Measurements from ENCODE around the gene SPECC1L. TPM values are rescaled to one million over a fixed set of nuclear protein-coding genes. Genes with fewer than 3 reads are reported as not detected.
A peak's percentile ranks its signal among the peaks of the same experiment; 100 is the strongest.

The SPECC1L gene
- total and polyA plus RNA-seq, 10 of the 15 experiments (the other 5 are each of a cell fraction or from before 2014, with no cell fraction given) = 1.9 to 40.6 (median 19.1) TPM

DNA sequence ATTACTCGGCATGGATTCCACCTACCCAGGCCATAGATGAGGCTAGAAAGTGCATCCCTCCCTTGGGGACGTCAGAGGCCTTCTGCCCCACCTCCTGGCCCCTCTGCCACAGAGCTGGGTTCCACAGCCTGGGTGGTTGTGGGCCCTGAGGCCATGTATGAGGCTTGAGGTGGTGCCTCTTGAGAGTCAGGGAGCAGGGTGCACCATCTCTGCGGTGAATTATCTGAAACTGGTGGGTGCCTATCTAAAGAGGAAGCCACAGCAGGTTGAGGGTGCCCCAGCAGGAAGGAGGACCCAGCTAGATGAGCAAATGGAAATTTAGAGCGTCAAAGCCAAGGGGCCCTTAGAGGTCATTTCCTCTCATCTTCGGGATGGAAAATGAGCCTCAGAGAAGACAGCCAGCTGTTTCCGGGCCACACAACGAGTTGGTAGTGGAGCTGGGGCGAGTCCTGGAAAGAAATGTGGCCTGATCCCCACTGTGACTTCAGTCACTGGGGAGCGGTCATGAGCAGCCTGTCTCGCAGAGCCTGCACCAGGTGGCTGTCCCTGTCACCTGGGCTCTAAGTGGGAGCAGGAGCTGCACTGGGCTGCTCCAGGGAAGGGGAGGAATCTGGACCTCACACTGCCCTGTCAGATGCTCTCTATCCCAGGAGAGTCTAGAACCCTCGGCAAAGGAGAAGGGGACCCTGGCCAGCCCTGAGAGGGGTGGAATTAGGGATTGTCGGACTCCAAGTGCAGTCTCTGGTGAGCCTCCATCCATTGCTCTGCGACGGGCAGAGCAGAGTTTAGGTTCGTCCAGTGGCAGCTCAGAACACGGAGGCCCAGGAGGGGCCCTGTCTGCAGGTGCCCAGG, 164.1 kb downstream of the SPECC1L start (continued):
- TF ChIP-seq, protein P1, sequence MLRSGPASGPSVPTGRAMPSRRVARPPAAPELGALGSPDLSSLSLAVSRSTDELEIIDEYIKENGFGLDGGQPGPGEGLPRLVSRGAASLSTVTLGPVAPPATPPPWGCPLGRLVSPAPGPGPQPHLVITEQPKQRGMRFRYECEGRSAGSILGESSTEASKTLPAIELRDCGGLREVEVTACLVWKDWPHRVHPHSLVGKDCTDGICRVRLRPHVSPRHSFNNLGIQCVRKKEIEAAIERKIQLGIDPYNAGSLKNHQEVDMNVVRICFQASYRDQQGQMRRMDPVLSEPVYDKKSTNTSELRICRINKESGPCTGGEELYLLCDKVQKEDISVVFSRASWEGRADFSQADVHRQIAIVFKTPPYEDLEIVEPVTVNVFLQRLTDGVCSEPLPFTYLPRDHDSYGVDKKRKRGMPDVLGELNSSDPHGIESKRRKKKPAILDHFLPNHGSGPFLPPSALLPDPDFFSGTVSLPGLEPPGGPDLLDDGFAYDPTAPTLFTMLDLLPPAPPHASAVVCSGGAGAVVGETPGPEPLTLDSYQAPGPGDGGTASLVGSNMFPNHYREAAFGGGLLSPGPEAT (IDR thresholded peaks at IDR 0.05; ENCODE audit: low read depth) = peak; percentile 91
- TF ChIP-seq, protein P2, sequence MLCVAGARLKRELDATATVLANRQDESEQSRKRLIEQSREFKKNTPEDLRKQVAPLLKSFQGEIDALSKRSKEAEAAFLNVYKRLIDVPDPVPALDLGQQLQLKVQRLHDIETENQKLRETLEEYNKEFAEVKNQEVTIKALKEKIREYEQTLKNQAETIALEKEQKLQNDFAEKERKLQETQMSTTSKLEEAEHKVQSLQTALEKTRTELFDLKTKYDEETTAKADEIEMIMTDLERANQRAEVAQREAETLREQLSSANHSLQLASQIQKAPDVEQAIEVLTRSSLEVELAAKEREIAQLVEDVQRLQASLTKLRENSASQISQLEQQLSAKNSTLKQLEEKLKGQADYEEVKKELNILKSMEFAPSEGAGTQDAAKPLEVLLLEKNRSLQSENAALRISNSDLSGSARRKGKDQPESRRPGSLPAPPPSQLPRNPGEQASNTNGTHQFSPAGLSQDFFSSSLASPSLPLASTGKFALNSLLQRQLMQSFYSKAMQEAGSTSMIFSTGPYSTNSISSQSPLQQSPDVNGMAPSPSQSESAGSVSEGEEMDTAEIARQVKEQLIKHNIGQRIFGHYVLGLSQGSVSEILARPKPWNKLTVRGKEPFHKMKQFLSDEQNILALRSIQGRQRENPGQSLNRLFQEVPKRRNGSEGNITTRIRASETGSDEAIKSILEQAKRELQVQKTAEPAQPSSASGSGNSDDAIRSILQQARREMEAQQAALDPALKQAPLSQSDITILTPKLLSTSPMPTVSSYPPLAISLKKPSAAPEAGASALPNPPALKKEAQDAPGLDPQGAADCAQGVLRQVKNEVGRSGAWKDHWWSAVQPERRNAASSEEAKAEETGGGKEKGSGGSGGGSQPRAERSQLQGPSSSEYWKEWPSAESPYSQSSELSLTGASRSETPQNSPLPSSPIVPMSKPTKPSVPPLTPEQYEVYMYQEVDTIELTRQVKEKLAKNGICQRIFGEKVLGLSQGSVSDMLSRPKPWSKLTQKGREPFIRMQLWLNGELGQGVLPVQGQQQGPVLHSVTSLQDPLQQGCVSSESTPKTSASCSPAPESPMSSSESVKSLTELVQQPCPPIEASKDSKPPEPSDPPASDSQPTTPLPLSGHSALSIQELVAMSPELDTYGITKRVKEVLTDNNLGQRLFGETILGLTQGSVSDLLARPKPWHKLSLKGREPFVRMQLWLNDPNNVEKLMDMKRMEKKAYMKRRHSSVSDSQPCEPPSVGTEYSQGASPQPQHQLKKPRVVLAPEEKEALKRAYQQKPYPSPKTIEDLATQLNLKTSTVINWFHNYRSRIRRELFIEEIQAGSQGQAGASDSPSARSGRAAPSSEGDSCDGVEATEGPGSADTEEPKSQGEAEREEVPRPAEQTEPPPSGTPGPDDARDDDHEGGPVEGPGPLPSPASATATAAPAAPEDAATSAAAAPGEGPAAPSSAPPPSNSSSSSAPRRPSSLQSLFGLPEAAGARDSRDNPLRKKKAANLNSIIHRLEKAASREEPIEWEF (IDR thresholded peaks at IDR 0.05; ENCODE audit: insufficient replicate concordance, low read depth, low read length) = peak; percentile 67
- TF ChIP-seq SIN3A (IDR thresholded peaks at IDR 0.05; ENCODE audit: low read depth, low read length) (peak; percentile 42), NR2C1 (IDR thresholded peaks at IDR 0.05) (peak; percentile 59), RBBP5 (conservative IDR thresholded peaks at IDR 0.05) (peak; percentile 86; the same call in 1 of the 2 replicates), CREM (IDR thresholded peaks at IDR 0.05; ENCODE audit: low read depth) (peak; percentile 95), NR2F1 (conservative IDR thresholded peaks at IDR 0.05) (peak; percentile 94), KAT2A (conservative IDR thresholded peaks at IDR 0.05; ENCODE audit: control insufficient read depth, low read depth, low read length) (no peak), SRF (IDR thresholded peaks at IDR 0.05; ENCODE audit: low read depth in 2 of 2, low read length in 2 of 2) (no peak), IKZF2 (IDR thresholded peaks at IDR 0.05) (peak; percentile 88 to 92), RCOR1 (conservative IDR thresholded peaks at IDR 0.05; ENCODE audit: low read depth, low read length) (no peak), ZNF217 (IDR thresholded peaks at IDR 0.05) (0 out of 2 replicates have a peak, but pooled peaks have one; percentile 23), ASH2L (IDR thresholded peaks at IDR 0.05; ENCODE audit: borderline replicate concordance, low read depth) (peak; percentile 97; the same call in 1 of the 2 replicates), ZNF384 (IDR thresholded peaks at IDR 0.05; ENCODE audit: borderline replicate concordance, low read depth, low read length) (no peak), BHLHE40 (IDR thresholded peaks at IDR 0.05; ENCODE audit: borderline replicate concordance in 1 of 2, low read depth in 2 of 2, low read length in 1 of 2) (peak; percentile 24 to 70; a peak in 3 of 4 replicates), MYC (IDR thresholded peaks at IDR 0.05; ENCODE audit: insufficient read depth, insufficient read length, insufficient replicate concordance, low read length, severe bottlenecking) (no peak)
- TF ChIP-seq, protein P3, sequence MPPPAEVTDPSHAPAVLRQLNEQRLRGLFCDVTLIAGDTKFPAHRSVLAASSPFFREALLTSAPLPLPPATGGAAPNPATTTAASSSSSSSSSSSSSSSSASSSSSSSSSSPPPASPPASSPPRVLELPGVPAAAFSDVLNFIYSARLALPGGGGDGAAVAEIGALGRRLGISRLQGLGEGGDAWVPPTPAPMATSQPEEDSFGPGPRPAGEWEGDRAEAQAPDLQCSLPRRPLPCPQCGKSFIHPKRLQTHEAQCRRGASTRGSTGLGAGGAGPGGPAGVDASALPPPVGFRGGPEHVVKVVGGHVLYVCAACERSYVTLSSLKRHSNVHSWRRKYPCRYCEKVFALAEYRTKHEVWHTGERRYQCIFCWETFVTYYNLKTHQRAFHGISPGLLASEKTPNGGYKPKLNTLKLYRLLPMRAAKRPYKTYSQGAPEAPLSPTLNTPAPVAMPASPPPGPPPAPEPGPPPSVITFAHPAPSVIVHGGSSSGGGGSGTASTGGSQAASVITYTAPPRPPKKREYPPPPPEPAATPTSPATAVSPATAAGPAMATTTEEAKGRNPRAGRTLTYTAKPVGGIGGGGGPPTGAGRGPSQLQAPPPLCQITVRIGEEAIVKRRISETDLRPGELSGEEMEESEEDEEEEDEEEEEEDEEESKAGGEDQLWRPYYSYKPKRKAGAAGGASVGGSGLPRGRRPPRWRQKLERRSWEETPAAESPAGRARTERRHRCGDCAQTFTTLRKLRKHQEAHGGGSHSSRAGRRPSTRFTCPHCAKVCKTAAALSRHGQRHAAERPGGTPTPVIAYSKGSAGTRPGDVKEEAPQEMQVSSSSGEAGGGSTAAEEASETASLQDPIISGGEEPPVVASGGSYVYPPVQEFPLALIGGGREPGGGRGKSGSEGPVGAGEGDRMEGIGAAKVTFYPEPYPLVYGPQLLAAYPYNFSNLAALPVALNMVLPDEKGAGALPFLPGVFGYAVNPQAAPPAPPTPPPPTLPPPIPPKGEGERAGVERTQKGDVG (CRISPR knock-in tag; IDR thresholded peaks at IDR 0.05) = no peak
- TF ChIP-seq, protein P4, sequence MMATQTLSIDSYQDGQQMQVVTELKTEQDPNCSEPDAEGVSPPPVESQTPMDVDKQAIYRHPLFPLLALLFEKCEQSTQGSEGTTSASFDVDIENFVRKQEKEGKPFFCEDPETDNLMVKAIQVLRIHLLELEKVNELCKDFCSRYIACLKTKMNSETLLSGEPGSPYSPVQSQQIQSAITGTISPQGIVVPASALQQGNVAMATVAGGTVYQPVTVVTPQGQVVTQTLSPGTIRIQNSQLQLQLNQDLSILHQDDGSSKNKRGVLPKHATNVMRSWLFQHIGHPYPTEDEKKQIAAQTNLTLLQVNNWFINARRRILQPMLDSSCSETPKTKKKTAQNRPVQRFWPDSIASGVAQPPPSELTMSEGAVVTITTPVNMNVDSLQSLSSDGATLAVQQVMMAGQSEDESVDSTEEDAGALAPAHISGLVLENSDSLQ (IDR thresholded peaks at IDR 0.05) = no peak
